ENCODE data around the gene SLC18A2.

The SLC18A2 gene

DNA sequence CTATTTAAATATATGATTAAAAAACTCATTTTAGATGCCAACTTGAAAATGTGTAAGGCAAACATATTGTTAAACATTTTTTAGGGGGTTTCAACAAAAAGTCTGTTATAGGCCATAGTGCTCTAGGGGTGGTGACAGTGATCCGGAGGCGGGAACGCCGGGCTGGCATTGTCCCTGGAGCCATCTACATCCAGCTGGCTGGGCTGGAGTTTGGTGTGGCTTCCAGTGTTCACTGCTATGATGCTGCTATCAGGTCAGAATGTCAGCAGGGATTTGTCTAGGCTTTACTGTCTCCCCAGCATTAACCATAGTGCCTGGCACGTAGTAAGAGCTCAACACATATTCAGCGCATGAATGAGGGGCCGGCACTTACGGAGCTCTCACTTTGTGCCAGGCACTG, 1.9 kb upstream of the SLC18A2 start:
- no peak for FAIRE-seq

DNA sequence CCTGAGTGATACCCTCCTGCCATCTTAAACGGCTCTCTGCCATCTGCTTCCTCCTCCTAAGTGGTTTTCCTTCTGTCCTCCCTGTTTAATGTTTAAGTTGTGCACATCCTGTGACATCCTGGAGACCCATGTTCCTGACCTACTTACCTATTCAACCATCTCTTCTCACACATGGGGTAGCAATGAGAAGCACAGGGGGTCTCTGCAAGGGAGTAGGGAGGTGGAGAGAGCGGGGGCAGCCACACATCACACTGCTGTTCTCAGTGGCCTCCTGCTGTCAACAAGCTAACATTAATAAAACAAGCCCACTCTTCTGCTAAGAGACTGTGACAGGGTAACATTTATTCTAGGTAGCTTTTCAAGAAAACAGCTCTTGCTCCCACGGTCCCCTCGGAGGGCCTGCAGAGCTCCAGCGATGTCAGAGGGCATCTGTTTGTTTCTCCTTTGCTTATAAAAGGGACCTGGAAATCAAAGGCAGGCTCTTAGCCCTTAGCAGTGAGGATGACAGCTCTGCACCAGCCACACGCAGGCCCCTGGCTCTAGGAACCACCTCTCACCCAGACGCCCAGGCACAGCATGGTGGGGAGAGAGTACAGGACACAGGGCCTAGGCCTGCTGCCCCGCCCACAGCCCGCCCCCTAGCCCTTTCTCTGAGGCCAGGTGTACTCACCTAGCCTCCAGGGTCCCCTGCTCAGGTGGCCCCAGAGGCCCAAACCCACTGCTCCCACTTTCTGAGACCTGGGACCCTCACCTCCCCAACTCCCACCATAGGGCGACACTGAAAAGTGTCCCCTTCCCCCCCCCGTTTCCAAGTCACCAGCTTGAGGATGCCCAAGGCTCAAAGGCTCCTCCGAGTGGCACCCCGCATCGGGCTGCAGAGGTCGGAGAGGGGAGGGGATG, 943 bp upstream of the SLC18A2 start:
- no peak for FAIRE-seq

DNA sequence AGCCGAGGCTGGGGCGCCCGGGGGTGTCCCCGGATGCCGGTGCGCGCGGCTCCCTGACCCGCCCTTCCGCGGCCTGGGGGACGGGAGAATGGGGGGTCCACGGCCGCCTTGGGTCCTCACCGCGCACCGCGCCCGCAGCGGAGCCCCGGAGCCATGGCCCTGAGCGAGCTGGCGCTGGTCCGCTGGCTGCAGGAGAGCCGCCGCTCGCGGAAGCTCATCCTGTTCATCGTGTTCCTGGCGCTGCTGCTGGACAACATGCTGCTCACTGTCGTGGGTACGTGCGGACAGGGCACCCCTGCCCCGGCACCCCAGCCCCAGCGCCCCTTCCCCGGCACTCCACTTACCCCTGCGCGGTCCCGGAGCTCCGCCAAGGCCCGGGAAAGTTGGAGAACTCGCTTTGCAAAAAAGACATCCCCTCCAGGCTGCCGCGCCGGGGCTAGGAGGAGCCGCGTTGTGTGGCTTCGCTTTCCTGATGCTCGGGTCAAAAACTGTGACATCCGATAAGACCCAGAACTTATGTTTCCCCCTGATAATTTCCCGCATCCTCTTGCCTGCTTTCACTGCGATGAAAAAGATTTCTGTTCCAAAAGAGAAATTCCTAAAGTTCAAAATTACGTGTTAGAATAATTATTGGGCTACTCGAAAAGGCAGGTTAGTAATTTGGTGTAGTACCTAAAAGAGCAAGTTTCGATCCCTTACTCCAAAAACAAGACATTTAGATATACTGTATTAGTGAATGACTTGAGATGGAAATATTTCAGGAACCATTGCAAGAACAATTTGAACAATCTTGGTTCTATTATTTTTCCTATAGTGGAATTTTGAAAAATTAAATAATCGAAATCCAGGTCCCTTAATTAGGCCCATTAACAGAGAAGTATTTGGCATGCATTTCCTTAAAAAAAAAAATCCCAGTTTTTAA, 888 bp downstream of the SLC18A2 start:
- FAIRE-seq = no peak

DNA sequence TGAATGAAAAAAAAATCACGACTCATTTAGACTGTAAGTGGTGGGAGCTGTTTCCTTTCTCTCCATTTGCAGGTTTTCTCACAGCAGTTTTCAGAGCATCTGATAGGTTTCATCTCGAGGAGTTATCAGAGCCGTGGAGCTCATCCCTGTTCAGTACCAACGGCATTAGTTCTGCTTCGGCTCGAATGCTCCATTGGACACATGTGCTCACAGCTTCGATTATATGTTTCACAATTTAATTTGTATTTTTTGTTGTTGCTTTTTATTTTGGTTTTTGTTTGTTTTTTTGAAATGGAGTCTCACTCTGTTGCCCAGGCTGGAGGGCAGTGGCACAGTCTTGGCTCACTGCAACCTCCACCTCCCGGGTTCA, 1.5 kb downstream of the SLC18A2 start:
- no peak for FAIRE-seq

DNA sequence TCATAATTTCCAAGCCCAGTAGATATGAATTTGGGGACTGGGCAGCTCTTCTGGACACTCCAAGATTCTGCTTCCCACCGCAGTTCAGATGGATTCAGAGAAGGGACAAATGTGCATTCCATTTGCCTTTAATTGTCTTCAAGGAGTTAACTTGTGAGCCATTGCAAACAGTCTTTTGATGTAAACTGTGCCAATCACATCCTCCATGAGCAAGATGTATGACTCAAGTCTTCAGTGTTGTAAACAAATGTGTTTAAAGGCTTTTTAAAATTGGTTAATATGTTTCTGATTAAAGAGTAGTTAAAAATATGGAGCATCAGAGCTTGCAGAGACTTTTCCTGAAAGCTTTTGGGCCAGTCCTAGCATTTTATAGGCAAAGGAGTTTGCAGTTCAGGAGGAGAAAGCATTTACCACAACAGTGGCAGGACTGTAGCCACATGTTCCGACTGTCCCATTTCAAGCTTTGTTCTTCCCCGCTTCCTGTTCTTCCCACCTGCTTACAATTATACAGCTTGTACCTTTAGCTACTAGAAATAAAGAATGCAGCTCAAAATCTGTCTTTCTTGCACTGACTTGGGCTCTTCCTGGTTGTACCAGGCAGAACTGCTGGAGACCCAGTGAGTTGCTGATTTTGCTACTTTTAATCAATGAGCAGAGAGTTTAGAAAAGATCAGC, 6.2 kb downstream of the SLC18A2 start:
- FAIRE-seq = peak; percentile 70

DNA sequence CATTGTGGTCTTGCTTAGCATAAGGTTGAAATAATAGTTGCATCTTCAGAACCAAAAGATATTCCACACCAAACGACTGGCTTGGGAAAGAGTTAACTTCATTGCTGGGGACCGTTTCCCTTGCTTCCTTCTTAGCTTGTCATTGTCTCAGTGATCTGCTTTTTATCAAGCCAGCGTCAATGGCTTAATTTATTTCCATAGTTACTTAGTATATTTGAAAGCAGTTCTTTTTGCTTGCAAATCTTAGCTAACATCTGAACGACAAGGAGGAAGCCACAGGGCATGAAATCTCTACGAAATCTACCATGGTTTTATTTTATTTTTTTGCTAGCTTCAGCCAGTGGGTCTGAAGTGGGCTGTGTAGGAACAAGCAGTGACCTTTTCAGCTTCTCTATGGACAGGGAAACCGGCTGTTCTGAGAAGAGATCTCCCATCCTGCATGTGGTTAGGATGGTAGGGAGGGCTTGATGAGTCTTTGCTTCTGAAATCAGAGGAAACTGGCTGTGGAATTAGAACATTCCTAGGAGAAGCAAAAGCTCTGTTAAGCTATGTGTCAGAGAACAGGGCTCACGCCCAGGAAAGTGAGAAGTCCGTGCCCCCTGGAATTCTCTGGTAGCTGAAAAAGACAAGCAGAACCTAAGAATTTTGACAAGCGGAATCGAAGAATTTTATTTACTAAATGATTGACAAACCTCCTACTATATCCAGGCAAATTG, 8.0 kb downstream of the SLC18A2 start:
- FAIRE-seq = no peak

DNA sequence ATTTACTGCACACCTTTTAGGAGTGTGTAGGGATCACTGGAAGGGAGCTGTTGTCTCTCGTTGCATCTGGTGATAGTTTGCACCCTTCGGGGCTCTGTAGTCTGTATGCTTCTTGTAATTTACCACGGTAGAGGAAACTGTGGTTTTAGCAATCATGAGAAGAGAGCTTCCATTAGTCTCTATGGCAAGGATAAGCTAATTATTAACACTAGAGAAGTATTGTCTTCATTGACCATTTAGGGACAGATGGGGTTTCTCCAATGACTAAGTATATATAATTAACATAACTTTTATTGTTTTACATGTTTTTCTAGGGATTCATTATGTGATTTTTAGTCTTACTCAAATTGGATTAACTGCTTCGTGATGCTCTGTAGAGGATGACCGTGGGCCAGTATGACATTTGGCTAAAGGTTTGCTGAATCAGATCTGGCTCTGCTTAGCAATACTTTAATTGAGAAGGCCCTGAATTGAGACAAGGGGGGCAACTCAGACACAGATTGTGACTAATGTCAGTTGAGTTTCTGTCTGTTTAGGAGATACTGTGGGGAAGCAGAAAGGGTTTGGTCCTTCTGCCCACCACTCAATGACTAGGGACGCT, 8.7 kb downstream of the SLC18A2 start:
- no peak for FAIRE-seq

DNA sequence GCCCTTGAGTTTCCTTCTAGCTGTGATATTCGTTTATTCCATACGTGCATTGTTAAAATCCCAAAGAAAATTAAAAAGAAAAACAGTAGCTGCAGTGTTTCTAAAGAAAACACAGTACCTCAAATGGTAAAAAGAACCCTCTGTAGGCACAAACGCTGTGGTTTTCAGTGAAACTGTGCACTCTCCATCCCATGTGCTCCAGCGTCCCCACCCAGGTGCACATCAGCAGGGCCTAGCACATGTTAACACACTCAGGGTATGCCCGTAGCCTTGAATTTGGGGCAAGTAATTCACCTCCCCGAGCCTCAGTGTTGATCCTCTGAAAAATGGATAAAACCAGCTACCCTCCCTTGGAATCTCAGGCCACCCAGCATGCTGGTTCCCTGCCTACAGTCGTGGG, 9.5 kb downstream of the SLC18A2 start:
- FAIRE-seq = no peak

DNA sequence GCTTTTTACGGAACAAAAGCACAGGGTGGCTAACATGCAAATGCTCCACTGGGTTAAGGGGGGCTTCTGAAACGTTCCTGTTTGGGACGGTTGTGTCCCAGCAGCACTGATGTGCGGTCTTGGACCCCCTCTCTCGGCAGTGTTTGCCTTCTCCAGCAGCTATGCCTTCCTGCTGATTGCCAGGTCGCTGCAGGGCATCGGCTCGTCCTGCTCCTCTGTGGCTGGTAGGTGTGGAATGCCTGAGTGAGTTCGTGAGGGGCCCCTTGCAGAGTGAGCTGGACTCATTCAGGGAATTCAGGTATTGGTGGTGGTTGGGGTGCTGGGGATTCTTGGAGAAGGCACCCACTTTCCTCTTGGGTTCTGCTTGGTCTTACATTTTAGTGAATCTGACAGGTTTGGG, 13.0 kb downstream of the SLC18A2 start:
- no peak for FAIRE-seq

DNA sequence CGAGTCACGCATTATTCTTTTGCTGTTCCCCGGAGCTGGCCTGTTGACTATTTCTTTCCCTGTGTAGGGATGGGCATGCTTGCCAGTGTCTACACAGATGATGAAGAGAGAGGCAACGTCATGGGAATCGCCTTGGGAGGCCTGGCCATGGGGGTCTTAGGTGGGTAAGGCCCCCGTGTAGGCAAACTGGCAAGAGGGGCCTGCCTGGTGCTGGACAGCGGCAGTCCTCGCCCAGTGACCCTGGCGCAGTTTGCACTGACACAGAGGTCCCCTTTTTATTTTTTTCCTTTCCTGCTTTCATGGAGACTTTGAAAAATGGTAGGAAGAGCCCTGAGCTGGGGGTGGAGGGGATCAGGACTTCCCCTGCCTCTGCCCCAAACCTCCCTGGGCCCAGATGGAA, 13.4 kb downstream of the SLC18A2 start:
- FAIRE-seq = no peak

DNA sequence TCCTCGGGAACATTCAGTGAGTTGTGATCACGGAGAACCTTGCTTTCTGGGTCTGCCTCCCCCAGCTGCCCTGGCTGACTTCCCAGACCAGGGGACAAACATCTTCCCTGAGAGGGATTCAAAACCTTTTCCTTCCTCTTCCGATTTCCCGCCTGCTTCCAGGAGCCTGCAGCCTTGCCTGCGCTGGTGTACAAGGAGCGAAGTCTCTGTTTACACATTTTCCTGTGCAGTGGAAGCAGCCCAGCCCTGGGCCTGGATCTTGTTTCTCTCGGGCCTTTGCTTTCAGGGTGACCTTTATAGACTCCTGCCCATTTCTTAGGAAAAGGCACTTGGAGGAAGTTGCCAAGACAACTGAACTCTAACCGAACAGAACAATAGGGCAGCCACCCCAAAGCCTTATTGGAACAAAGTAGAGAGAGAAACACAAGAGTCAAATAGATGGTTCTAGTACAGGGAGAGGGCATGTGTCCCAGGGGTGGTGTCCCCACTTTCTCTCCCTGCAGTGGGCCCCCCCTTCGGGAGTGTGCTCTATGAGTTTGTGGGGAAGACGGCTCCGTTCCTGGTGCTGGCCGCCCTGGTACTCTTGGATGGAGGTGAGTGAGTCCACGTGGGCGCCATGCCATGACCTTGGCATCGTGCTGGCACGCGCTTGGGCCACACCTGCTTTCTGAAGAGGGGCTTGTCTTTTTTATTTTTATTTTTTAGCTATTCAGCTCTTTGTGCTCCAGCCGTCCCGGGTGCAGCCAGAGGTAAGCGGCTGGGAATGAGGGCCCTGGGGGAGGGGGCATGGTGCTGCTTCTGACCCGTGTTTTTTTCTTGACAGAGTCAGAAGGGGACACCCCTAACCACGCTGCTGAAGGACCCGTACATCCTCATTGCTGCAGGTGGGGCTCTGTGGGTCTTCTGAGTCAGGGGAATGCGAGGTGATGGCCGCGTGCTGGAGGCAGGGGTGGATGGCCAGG, 14.1 kb downstream of the SLC18A2 start:
- no peak for FAIRE-seq

DNA sequence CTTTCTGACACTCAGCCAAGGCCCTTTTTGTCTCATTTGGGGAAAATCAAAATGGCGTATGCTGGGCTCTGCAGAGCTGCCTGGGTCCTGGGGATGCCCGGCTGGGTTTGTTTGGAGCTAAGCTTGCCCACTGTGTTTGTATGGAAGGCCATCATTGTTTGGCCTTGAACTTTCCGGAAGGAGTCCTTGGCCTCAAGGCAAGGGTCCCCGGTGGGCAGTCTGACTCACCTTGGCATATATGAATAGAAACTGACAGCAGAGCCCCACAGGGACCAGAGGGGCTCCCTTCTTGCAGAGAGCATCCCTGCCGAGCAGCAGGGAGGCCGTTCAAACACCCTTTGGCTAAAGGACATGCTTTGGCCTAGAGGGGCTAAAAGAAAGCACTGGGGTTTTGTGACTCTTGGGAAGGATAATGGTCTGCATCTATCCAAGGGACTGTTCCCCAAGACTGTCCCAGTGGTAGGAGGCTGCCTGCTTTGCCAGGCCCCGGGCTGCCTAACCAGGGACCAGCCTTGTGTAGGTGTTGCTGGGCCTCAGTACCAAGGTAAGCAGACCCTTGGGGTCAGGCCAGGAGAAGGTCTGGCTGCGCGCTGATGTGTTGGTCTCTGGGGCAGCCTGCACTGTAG, 15.0 kb downstream of the SLC18A2 start:
- FAIRE-seq = no peak

DNA sequence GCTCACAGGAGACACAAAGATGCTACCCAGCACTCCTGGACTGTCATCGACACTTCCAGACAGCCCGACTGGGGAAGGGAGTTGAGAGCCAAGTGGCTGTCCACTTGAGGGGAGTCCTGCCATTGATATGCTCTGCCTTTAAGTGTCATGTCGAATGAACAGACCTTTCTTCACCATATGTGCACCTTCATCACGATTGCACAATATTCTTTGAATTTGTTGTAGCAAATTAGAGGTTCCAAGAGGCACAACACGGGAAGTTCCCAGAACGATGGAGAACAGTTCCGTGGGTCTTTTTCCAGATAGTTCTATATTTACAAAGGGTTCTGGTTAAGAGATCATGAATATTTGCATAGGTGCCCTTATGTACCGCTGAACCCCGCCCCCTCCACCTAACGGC, 16.0 kb downstream of the SLC18A2 start:
- FAIRE-seq = no peak

DNA sequence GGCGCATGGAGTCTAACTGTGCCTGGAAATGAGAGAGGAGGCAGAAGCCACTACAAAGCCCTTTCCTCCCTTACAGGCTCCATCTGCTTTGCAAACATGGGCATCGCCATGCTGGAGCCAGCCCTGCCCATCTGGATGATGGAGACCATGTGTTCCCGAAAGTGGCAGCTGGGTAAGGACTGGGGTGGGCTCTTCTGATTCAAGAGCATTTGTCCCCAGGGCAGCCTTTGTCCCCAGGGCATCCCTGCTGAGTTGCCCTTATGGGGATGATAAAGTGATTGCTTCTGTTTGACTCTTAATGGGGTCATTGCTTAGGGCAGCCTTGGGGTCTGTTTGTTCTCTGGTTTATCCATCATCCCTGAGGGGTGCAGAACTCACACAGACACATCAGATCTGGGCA, 16.8 kb downstream of the SLC18A2 start:
- no peak for FAIRE-seq

DNA sequence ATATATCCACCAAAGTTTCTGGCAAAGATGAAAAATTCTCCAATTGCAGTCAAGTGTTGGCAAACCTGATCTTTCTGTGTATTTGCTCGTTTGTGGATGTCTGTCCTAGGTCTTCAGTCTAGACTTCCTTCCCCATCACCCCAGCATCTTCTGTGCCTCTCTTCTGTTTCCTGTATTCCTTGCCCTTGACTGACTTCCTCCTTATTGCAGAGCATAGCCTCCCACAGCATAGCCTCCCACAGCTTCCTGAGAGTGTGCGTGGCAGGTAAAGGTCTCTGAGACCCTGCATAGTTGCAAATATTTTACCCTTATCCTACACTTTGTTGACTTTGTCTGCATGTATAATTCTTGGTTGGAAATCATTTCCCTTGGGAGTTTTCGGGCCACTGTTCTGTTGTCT, 18.4 kb downstream of the SLC18A2 start:
- no peak for FAIRE-seq

DNA sequence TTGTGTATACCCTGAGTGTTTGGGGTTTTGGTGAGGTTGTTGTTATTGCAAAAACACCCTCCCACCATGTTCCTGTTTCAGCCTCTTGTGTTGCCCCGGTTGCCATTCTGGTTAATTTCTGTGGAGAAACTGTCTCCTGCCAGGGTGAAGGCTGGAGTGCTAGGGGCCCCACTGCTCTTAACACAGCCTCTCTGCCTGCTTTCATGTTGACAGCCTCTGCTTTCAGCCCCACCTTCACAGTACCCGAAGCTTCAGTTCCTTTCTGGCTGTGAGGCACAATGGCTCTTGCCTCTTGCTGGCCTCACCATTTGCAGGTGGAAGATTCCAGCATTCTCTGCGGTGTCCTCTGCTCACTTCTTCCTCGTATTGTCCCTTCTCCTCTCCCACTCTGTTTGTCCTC, 19.2 kb downstream of the SLC18A2 start:
- no peak for FAIRE-seq

DNA sequence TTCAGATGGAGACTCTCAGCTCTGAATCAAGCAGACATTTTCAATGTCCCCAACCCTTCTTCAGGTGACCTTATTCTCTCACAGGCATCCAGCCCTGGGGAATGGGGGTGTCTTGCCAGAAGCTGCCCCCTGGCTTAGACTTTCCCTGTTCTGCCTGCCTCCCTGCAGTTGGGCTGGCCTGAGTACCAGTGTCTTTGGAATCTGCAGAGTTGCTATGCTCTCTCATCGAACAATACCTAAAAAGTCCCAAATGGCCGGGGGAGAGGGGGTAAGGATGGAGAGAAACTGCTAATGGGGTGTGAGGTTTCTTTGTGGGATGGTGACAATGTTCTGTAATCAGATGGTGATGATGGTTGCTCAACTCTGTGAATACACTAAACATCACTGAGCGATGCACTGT, 20.6 kb downstream of the SLC18A2 start:
- no peak for FAIRE-seq

DNA sequence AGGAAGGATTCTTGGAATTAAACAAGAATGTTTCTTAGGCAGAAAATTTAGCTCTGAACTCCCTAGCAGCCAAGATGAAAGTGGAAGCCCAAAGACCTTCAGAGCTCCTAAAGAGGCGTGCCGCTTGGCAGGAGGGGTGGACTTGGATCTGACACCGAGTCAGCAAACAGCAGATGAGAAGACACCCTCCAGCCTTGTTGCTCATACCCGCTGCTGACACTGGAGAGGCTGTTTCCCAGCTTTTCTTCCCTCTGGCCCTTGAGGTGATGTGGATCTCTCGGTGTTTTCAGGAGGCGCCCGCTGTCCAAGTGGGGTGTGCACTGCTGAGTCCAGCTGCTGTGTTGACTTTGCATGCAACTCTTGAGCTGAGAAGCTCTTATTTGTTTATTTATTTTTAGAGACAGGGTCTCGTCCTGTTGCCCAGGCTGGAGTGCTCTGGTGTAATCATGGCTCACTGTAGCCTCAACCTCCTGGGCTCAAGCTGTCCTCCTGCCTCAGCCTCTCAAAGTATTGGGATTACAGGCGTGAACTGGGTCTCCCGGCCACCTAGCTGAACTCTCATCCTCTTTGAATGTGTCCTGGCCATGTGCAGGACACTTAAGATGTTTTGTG, 21.5 kb downstream of the SLC18A2 start:
- no peak for FAIRE-seq

DNA sequence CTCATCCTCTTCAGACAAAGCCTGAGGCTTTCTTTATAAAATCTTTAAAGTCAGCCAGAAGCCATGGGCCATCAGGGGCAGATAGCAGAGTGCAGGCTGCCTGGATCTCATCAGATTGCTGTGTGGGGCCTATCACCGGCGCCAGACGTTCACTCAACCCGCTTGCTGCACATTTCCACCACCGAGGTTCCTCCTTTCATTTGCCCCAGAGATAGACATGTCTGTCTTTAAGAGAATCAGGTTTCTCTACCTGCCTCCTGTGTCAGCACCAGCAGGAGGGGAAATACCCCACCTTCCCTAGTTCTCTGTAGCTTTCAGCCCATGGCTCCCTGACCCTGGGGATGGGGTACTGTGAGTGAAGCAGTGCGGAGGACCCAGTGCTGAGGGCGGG, 22.0 kb downstream of the SLC18A2 start:
- FAIRE-seq = no peak

DNA sequence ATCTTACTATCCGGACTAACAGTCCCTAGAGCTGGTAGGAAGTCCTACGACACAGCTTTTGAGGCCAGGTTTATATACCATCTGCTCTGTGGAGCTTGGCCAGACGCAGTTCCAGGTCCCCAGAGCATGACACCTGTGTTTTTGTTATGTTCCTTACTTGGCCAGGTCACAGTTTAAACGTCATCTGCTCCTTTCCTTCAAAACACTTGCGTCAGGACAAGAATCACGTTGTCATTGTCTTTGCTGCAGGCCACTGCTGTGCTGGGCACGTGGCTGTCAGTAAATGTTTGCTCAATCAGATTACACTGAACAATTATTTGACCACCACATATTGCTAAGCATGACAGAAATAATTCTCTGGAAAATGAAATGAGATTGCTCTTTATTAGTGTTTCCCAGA, 23.9 kb downstream of the SLC18A2 start:
- no peak for FAIRE-seq

Measured in endometrium (tissue), 2 donors.